ENCODE data around the gene HSD17B2. TPM values are rescaled to one million over a fixed set of nuclear protein-coding genes. Genes with fewer than 3 reads are reported as not detected.

Gene HSD17B2
- total RNA-seq (2021) (0.16 to 0.55 TPM (median 0.23 TPM) in 3 replicates), Bru-seq, nascent RNA (percentile 3 among the genes with signal in this experiment)
- long read RNA-seq, experiment 1, result 0 reads
- long read RNA-seq, experiment 2, result 0 reads
- long read RNA-seq, experiment 3, result 0 reads

GRCh38 chr16:82034981-82035612 is at the start of gene HSD17B2:
Gene HSD17B2, plus strand, starts transcription at chr16:82035253. Its CDS starts 172 bp downstream, at chr16:82035425.
- H3K27ac Mint-ChIP-seq, result no peak within 1 kb of the TSS
- DNase-seq (ENCODE audit: low spot score), result no peak
- no peaks in the 10 kb centered on the region for H3K9me3 Mint-ChIP-seq
- H3K4me1 Mint-ChIP-seq, result no peaks in the 10 kb centered on the region; the same call in 1 of the 2 replicates
- H3K4me3 Mint-ChIP-seq, result no peak within 1 kb of the TSS
- ATAC-seq, result no peak
- no peak for TF ChIP-seq OVOL2 (CRISPR knock-in tag; IDR thresholded peaks at IDR 0.05; ENCODE audit: borderline replicate concordance)
- no peak for TF ChIP-seq TCF7 (CRISPR knock-in tag; IDR thresholded peaks at IDR 0.05; ENCODE audit: low read depth)
- no peak for TF ChIP-seq AFF4 (CRISPR knock-in tag; IDR thresholded peaks at IDR 0.05; ENCODE audit: borderline replicate concordance)
- no peak for TF ChIP-seq ZNF512 (CRISPR knock-in tag; IDR thresholded peaks at IDR 0.05; ENCODE audit: borderline replicate concordance)
- no peak for TF ChIP-seq ELF4 (CRISPR knock-in tag; IDR thresholded peaks at IDR 0.05; ENCODE audit: low read depth)
- TF ChIP-seq JUN (CRISPR knock-in tag; IDR thresholded peaks at IDR 0.05), result no peak
- no peak for TF ChIP-seq CREM (CRISPR knock-in tag; IDR thresholded peaks at IDR 0.05)
- TF ChIP-seq ZNF416 (CRISPR knock-in tag; IDR thresholded peaks at IDR 0.05), result no peak
- peak; percentile 28; the same call in 1 of the 2 replicates for TF ChIP-seq GABPB1 (CRISPR knock-in tag; IDR thresholded peaks at IDR 0.05)
- POLR2A ChIA-PET, result no interaction called here
- CTCF ChIA-PET, result no interaction called here
- H3K36me3 Mint-ChIP-seq, result no peaks in the 10 kb centered on the region
- no peaks in the 10 kb centered on the region for H3K27me3 Mint-ChIP-seq (ENCODE audit: low read depth)

- POLR2A ChIA-PET, result no interaction called here
- no peak for ATAC-seq
- Mint-ChIP-seq H3K4me3 (no peak overlapping the region), H3K27me3 (ENCODE audit: low read depth) (peaks cover 4% of the 10 kb centered on the region; the same call in 1 of the 2 replicates), H3K27ac (no peak overlapping the region), H3K9me3 (no peaks in the 10 kb centered on the region), H3K4me1 (peaks cover 14% of the 10 kb centered on the region), H3K36me3 (no peaks in the 10 kb centered on the region)
- no peak for TF ChIP-seq ZNF138 (CRISPR knock-in tag; conservative IDR thresholded peaks at IDR 0.05)
- no peak for TF ChIP-seq AFF4 (CRISPR knock-in tag; IDR thresholded peaks at IDR 0.05; ENCODE audit: borderline replicate concordance)
- no peak for TF ChIP-seq OVOL2 (CRISPR knock-in tag; IDR thresholded peaks at IDR 0.05; ENCODE audit: borderline replicate concordance)
- TF ChIP-seq TP53 (CRISPR knock-in tag; IDR thresholded peaks at IDR 0.05), result no peak
- TF ChIP-seq GABPB1 (CRISPR knock-in tag; IDR thresholded peaks at IDR 0.05), result no peak
- TF ChIP-seq HMGA2 (CRISPR knock-in tag; IDR thresholded peaks at IDR 0.05), result no peak
- no peak for TF ChIP-seq ZNF317 (CRISPR knock-in tag; IDR thresholded peaks at IDR 0.05; ENCODE audit: borderline replicate concordance, low read depth)
- TF ChIP-seq ATF6 (CRISPR knock-in tag; IDR thresholded peaks at IDR 0.05), result no peak
- TF ChIP-seq SOX15 (CRISPR knock-in tag; IDR thresholded peaks at IDR 0.05), result no peak
- TF ChIP-seq MLX (CRISPR knock-in tag; IDR thresholded peaks at IDR 0.05), result no peak
- CTCF ChIA-PET, result interaction anchor here (1.2 to 1.6 kb wide), 3 partner anchors 10 to 47 kb away, joined by 4 to 6 read pairs (median 5); no protein-coding TSS in a partner anchor
- no peak for DNase-seq (ENCODE audit: low spot score)
Measured at GRCh38 chr16:81987121-81987520, 47.9 kb upstream of the HSD17B2 start.

Data from WTC11 (cell line).